Adrenal gland (tissue), 12 donors: Measurements from ENCODE around the gene HMCN2. TPM values are rescaled to one million over a fixed set of nuclear protein-coding genes. Genes with fewer than 3 reads are reported as not detected.

ENCODE experiments used
- DNase-seq, 7 donors: peaks; one replicate each; pipeline ENCODE4 v3.0.0-alpha.2; 2019 to 2020
- H3K27ac ChIP-seq, 5 donors: fragments of 200-600 bp; sonication (generic) in 4 of 5; 1 replicate in 3 of 5; 2 replicates in 2 of 5; pipeline versions ENCODE4 v1.5.1 to v1.8.0; 2016 to 2020; ENCODE audit warnings: mild to moderate bottlenecking in 1 of 5
- H3K27me3 ChIP-seq: fragments of 200-600 bp; 2 replicates; pipeline ENCODE4 v1.8.0; 2021
- H3K36me3 ChIP-seq, 2 donors: fragments of 200-600 bp; replicated peaks in 1 of 2; 1 replicate in 1 of 2; 2 replicates in 1 of 2; pipeline versions ENCODE4 v1.5.1 to v1.8.0; 2018 to 2022
- H3K4me1 ChIP-seq, 2 donors: fragments of 200-600 bp; replicated peaks in 1 of 2; 1 replicate in 1 of 2; 2 replicates in 1 of 2; pipeline versions ENCODE4 v1.5.1 to v1.8.0; 2018 to 2021
- H3K4me3 ChIP-seq, 4 donors: fragments of 200-600 bp; sonication (generic) in 3 of 4; one replicate each; pipeline ENCODE4 v1.5.1; 2016 to 2018
- H3K9me3 ChIP-seq, 3 donors: fragments of 200-600 bp; sonication (generic) in 1 of 3; replicated peaks in 1 of 3; 1 replicate in 2 of 3; 2 replicates in 1 of 3; pipeline versions ENCODE4 v1.5.1 to v1.8.0; 2016 to 2021
- CTCF ChIP-seq, 6 experiments: fragments of 450-650 bp in 4 of 6; fragments of 200-600 bp in 2 of 6; sonication (generic) in 1 of 6; IDR thresholded peaks; 1 replicate in 5 of 6; 2 replicates in 1 of 6; pipeline versions ENCODE4 v1.5.1 to v1.8.0; 2016 to 2021; ENCODE audit warnings: antibody characterized with exemption in 6 of 6, mild to moderate bottlenecking in 2 of 6, moderate library complexity in 1 of 6
- POLR2A ChIP-seq, 2 donors: fragments of 450-650 bp; IDR thresholded peaks; one replicate each; pipeline ENCODE4 v1.6.1; 2017; ENCODE audit warnings: antibody characterized with exemption in 2 of 2, mild to moderate bottlenecking in 2 of 2, moderate library complexity in 1 of 2
- WGBS, 4 donors: extraction: QIAGEN DNeasy Blood & Tissue Kit in 2 of 4; methylation state at CpG; one replicate each; pipeline versions ENCODE4 v1.1.5 to v1.1.7; 2013 to 2017; 5-methylcytosine and 5-hydroxymethylcytosine counted together
- intact Hi-C, 2 donors: fragments of 100-400 bp; cut with DNase I; formaldehyde crosslinking; loops; one replicate each; pipeline versions ENCODE4 v1.14.1 to v1.15.0; 2022 to 2023
- polyA plus RNA-seq, 3 donors: library from polyadenylated mRNA; stranded (reverse); fragments of 200-250 nt in 2 of 3; fragments of 350-450 nt in 1 of 3; fragmentation: Illumina TruSeq in 1 of 3; extraction: RNeasy Lipid Tissue Mini Kit (QIAGEN cat#74804) in 1 of 3; gene quantifications; one replicate each; pipeline ENCODE4 v1.2.3, GENCODE V29; 2013 to 2014
- total RNA-seq, 9 donors: library from RNA; depleted of rRNA in 4 of 9; stranded (reverse); fragments of >200 nt in 4 of 9; fragments of 120-200 nt in 1 of 9; fragmentation: NEBNext Ultra II Directional in 1 of 9; extraction: Animal tissue kit (Norgen Biotek cat#: 25700) in 1 of 9; gene quantifications; one replicate each; pipeline versions ENCODE4 v1.1.0 to v1.2.4, GENCODE V29; 2013 to 2023
- donor health status: healthy with polysubstance abuse.
- donor health status: Bipolar disorder and iron deficiency.
- donor health status: DM: yes; HTN: yes; CAD: no.
- donor health status: DM: no; HTN: no; CAD: no.
- donor health status: DM: no; HTN: no; CAD: no.
- donor health status: DM: yes; HTN: yes; CAD: no.

The HMCN2 gene
- total and polyA plus RNA-seq, 12 donors, result 0.05 to 25.8 (median 0.42) TPM; not detected in 1

DNA sequence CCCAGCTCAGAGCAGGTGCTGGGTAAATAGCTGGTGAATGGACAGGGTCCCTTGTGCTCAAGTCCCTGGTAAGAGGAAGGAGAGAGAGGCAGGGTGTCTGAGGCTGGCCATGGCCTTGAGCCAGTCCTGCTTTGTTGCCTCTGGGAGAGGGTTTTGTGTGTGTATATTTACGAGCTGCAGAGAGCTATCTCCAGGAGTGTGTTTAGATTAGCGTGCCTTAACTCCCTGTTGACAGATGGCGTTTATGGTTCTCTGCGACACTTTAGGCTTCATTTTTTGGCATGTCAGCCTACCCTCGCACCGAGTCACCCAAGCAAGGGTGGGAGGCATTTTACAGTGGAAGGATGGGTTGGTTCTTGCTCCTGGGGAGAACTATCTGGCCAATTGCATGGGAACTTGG, 22.2 kb downstream of the HMCN2 start:
- intact Hi-C loops, result no loop called here
- H3K27me3 ChIP-seq, result peaks cover 5% of the 10 kb centered on the region
- DNase-seq, result no peak

GRCh38 chr9:130288393-130288792, 22.8 kb downstream of the HMCN2 start:
- no peak for DNase-seq
- intact Hi-C loops, result no loop called here
- Histone ChIP-seq H3K9me3 (no peaks in the 10 kb centered on the region), H3K27ac (no peak overlapping the region), H3K4me3 (no peak overlapping the region), H3K4me1 (no peaks in the 10 kb centered on the region), H3K27me3 (peaks cover 6% of the 10 kb centered on the region), H3K36me3 (no peaks in the 10 kb centered on the region)
- TF ChIP-seq CTCF (IDR thresholded peaks at IDR 0.05), result no peak
- no peak for TF ChIP-seq POLR2A (IDR thresholded peaks at IDR 0.05)
- WGBS, 4 donors, result 60 to 84% (median 75%) methylated on average over 2 to 6 of the region's 6 CpGs

More for the DNA sequence above, 22.2 kb downstream of the HMCN2 start:
- no peak overlapping the region for H3K27ac ChIP-seq
- 46 to 62% (median 60%) methylated on average over 6 of the region's 6 CpGs for WGBS, 4 donors
- no peak for TF ChIP-seq CTCF (IDR thresholded peaks at IDR 0.05)
- TF ChIP-seq POLR2A (IDR thresholded peaks at IDR 0.05), result no peak
- peaks cover 0 to under 1% of the 10 kb centered on the region in 2 donors for H3K4me1 ChIP-seq
- no peaks in the 10 kb centered on the region for H3K9me3 ChIP-seq
- no peak overlapping the region for H3K4me3 ChIP-seq
- no peaks in the 10 kb centered on the region for H3K36me3 ChIP-seq

DNA sequence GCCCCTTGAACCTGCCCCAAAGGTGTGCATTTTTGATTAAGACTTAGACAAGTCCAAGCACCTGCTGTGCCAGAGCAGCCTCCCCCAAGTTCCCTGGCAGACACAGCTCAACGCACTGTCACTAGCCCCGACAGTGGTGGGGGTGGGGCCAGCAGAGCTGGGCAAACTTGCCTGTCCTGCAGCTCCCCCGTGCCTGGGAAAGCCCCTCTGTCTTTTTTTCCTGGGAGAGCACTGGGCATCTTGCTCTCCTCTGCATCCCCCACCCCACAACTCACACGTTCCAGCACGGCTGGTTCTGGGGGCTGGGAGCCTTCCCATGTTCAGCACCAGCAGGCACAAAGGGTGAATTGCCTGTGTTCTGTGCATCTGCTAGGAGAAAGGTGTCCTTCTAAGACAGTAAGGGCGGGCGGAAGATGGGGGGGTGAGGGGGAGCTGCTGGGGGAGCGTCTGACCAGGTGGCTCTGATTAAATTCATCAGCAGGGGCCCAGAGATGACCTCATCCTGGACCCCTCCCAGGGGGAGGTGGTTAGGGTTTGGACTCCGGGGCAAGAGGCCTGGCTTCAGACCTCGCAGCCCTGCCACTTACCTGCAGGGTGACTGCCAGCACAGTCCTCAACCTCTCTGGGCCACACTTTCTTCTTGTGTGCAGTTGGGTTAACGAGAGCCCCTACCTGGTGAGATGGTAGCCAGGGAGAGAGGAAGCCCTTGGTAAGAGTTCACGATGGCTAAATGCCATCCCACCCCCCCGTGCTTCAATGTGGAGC, 23.5 kb downstream of the HMCN2 start:
- H3K27ac ChIP-seq, result no peak overlapping the region

DNA sequence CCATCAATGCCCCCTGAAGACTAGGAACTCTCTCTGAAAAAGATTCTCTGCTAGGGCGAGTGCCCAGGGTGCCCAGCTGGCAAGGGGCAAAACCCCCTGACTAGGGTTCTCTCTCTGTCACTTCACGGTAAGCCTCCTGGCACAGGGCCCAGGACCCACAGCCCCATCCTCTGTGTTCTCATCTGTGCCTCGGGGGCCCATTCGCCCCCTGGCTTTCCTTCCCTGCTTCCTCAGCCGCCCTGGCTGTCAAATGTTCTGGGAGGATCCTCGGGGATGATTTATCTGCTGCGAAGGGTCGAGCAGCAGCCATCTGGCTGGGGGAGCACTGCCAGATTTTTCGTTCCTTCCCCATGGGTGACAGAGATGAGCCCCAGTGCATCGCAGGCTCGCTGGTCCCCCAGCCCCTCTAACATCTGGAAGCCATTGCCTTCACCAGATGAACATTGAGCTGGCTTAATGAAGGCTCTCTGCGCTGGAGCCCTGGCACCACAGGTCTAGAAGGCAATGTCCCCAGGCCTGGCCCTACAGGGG, 24.2 kb downstream of the HMCN2 start:
- TF ChIP-seq POLR2A (IDR thresholded peaks at IDR 0.05) (no peak), CTCF (IDR thresholded peaks at IDR 0.05) (no peak)
- H3K9me3 ChIP-seq, result no peaks in the 10 kb centered on the region
- 23 to 51% (median 40%) methylated on average over 9 to 12 of the region's 12 CpGs for WGBS, 4 donors
- no peak overlapping the region for H3K27ac ChIP-seq
- H3K4me3 ChIP-seq, result no peak overlapping the region
- intact Hi-C loops, result no loop called here
- H3K27me3 ChIP-seq, result peaks cover 8% of the 10 kb centered on the region
- H3K4me1 ChIP-seq, result no peaks in the 10 kb centered on the region
- H3K36me3 ChIP-seq, result no peaks in the 10 kb centered on the region
- no peak for DNase-seq

More for the DNA sequence above, 23.5 kb downstream of the HMCN2 start:
- Histone ChIP-seq H3K27me3 (peaks cover 8% of the 10 kb centered on the region), H3K36me3 (no peaks in the 10 kb centered on the region), H3K9me3 (no peaks in the 10 kb centered on the region), H3K4me1 (no peaks in the 10 kb centered on the region), H3K4me3 (no peak overlapping the region)
- intact Hi-C loops, result no loop called here
- 50 to 74% (median 57%) methylated on average over 7 to 13 of the region's 13 CpGs for WGBS, 4 donors
- TF ChIP-seq CTCF (IDR thresholded peaks at IDR 0.05) (no peak), POLR2A (IDR thresholded peaks at IDR 0.05) (no peak)
- peak in 1 of 7 donors; percentile 8 for DNase-seq
